HCT116 (cell line): ENCODE results near the gene KATNBL1.

Source experiments
- EGR1 ChIP-seq: IDR thresholded peaks from 2 replicates; pipeline ENCODE4 v1.6.1; 2012; ENCODE audit warnings: low read depth
- TF ChIP-seq, protein P1 (sequence below), 3 experiments: fragments of 200-600 bp in 1 of 3; sonication (generic) in 1 of 3; IDR thresholded peaks in 2 of 3; conservative IDR thresholded peaks in 1 of 3; 2 replicates each; pipeline ENCODE4 v1.5.1; 2012 to 2017; ENCODE audit warnings: low read depth in 2 of 3, low read length in 2 of 3, antibody characterized with exemption in 1 of 3, borderline replicate concordance in 1 of 3, control low read depth in 1 of 3, mild to moderate bottlenecking in 1 of 3, mixed read lengths in 1 of 3, mixed run types in 1 of 3, moderate library complexity in 1 of 3; ENCODE audit not compliant: insufficient read depth in 1 of 3
- TF ChIP-seq, protein P2 (sequence below): IDR thresholded peaks from 2 replicates; pipeline ENCODE4 v1.6.1; 2012
- TF ChIP-seq, protein P3 (sequence below): IDR thresholded peaks from 2 replicates; pipeline ENCODE4 v1.6.1; 2011; ENCODE audit warnings: mild to moderate bottlenecking, low read length, moderate library complexity; ENCODE audit not compliant: insufficient replicate concordance; ENCODE audit errors: extremely low read depth

DNA sequence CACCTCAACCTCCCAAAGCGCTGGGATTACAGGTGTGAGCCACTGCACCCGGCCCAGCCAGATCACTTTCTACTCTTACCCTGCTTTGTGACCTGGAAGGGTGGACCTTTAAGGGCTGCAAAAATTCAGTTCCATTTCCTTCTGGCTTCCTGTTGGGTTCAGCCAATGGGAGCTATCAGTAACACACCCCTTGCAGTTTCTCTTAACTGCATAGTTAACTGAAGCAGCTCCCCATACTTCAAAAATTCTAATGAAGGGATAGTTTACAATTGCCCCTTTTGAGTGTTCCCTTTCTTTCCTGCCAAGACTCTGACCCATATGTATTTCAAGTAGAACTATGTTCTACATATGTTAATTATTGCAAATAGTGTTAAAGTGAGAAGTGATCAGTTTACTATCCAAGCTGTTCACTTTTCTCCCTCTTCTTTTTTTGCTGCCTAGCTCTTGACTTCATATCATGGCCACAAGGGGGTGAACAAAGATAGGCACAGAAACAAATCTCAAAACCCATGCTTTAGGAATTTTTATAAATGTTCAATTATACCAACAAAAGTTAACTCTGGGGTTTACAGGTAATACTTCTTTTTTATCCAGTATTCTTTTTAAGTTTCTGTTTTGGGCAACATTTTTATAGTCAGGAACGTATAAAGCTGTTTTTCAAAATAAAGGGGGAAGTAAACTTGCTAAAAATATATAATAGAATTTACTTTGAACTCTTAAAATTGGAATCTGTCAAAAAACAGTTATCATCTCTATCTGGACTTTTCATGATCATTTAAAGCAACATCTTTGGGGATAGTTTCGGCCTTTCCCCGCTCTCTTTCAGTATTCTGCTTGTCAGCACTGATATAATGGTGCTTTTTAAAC, 99.9 kb downstream of the KATNBL1 start:
- no peak for TF ChIP-seq EGR1
- TF ChIP-seq, protein P1, sequence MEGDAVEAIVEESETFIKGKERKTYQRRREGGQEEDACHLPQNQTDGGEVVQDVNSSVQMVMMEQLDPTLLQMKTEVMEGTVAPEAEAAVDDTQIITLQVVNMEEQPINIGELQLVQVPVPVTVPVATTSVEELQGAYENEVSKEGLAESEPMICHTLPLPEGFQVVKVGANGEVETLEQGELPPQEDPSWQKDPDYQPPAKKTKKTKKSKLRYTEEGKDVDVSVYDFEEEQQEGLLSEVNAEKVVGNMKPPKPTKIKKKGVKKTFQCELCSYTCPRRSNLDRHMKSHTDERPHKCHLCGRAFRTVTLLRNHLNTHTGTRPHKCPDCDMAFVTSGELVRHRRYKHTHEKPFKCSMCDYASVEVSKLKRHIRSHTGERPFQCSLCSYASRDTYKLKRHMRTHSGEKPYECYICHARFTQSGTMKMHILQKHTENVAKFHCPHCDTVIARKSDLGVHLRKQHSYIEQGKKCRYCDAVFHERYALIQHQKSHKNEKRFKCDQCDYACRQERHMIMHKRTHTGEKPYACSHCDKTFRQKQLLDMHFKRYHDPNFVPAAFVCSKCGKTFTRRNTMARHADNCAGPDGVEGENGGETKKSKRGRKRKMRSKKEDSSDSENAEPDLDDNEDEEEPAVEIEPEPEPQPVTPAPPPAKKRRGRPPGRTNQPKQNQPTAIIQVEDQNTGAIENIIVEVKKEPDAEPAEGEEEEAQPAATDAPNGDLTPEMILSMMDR (IDR thresholded peaks at IDR 0.05 in 2 of 3, conservative IDR thresholded peaks at IDR 0.05 in 1 of 3; ENCODE audit: borderline replicate concordance in 1 of 3, insufficient read depth in 1 of 3, low read depth in 2 of 3, low read length in 2 of 3), result peak; percentile 74 to 88 (median 78)
- TF ChIP-seq, protein P2, sequence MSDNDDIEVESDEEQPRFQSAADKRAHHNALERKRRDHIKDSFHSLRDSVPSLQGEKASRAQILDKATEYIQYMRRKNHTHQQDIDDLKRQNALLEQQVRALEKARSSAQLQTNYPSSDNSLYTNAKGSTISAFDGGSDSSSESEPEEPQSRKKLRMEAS, result no peak
- TF ChIP-seq, protein P3, sequence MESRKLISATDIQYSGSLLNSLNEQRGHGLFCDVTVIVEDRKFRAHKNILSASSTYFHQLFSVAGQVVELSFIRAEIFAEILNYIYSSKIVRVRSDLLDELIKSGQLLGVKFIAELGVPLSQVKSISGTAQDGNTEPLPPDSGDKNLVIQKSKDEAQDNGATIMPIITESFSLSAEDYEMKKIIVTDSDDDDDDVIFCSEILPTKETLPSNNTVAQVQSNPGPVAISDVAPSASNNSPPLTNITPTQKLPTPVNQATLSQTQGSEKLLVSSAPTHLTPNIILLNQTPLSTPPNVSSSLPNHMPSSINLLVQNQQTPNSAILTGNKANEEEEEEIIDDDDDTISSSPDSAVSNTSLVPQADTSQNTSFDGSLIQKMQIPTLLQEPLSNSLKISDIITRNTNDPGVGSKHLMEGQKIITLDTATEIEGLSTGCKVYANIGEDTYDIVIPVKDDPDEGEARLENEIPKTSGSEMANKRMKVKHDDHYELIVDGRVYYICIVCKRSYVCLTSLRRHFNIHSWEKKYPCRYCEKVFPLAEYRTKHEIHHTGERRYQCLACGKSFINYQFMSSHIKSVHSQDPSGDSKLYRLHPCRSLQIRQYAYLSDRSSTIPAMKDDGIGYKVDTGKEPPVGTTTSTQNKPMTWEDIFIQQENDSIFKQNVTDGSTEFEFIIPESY, result no peak
